KMS-11 (cell line): ENCODE data around the gene TMEM222.
A peak's percentile ranks its signal among the peaks of the same experiment; 100 is the strongest.

ENCODE experiments used
- H2AFZ ChIP-seq: fragments of 200-600 bp; sonication (generic); 2 replicates; pipeline ENCODE4 v1.6.1; 2016; ENCODE audit warnings: antibody characterized with exemption, mixed run types, low read depth
- H3K27ac ChIP-seq: fragments of 200-600 bp; sonication (generic); 2 replicates; pipeline ENCODE4 v1.6.1; 2016; ENCODE audit warnings: mild to moderate bottlenecking, mixed run types
- H3K27me3 ChIP-seq: fragments of 200-600 bp; sonication (generic); 2 replicates; pipeline ENCODE4 v1.6.1; 2017; ENCODE audit warnings: mild to moderate bottlenecking, low read depth, mixed run types, moderate library complexity; ENCODE audit not compliant: insufficient read depth
- H3K36me3 ChIP-seq: fragments of 200-600 bp; sonication (generic); 2 replicates; pipeline ENCODE4 v1.6.1; 2017; ENCODE audit warnings: mild to moderate bottlenecking, mixed run types; ENCODE audit not compliant: insufficient read depth
- H3K4me1 ChIP-seq: fragments of 200-600 bp; sonication (generic); 2 replicates; pipeline ENCODE4 v1.6.1; 2016; ENCODE audit warnings: mild to moderate bottlenecking, low read depth, mixed run types; ENCODE audit not compliant: poor library complexity, severe bottlenecking
- H3K4me2 ChIP-seq: fragments of 200-600 bp; sonication (generic); 2 replicates; pipeline ENCODE4 v1.7.0; 2016; ENCODE audit warnings: mild to moderate bottlenecking, mixed run types
- H3K4me3 ChIP-seq: fragments of 200-600 bp; sonication (generic); IDR thresholded peaks from 2 replicates; pipeline ENCODE4 v1.6.1; 2017; ENCODE audit warnings: low read depth, low read length, mixed read lengths; ENCODE audit not compliant: insufficient read depth
- H3K79me2 ChIP-seq: fragments of 200-600 bp; sonication (generic); 2 replicates; pipeline ENCODE4 v1.6.1; 2016; ENCODE audit warnings: low read depth, mixed run types; ENCODE audit not compliant: insufficient read depth
- H3K9ac ChIP-seq: fragments of 200-600 bp; sonication (generic); 2 replicates; pipeline ENCODE4 v1.6.1; 2016; ENCODE audit warnings: mild to moderate bottlenecking, mixed run types
- H4K20me1 ChIP-seq: fragments of 200-600 bp; sonication (generic); 2 replicates; pipeline ENCODE4 v1.6.1; 2016; ENCODE audit warnings: mild to moderate bottlenecking, mixed run types; ENCODE audit not compliant: insufficient read depth
- TF ChIP-seq, protein P1 (sequence below): fragments of 200-600 bp; sonication (generic); conservative IDR thresholded peaks from 2 replicates; pipeline ENCODE4 v1.6.1; 2017; ENCODE audit warnings: low read depth, mild to moderate bottlenecking, antibody characterized with exemption, low read length, moderate library complexity, mixed read lengths

The TMEM222 gene

GRCh38 chr1:27366411-27367159, 44.6 kb downstream of the TMEM222 start, which contains the start of gene MAP3K6:
TSS of gene MAP3K6 (minus strand) at chr1:27366961. CDS start at chr1:27366597, 364 bp downstream.
- peak within 1 kb of the TSS; percentile 100 for H2AFZ ChIP-seq
- H3K36me3 ChIP-seq: no peaks in the 10 kb centered on the region
- H3K27me3 ChIP-seq: no peaks in the 10 kb centered on the region
- H3K27ac ChIP-seq: no peak within 1 kb of the TSS
- H4K20me1 ChIP-seq: no peaks in the 10 kb centered on the region
- peak within 1 kb of the TSS; percentile 97 for H3K4me2 ChIP-seq
- H3K4me3 ChIP-seq: peak within 1 kb of the TSS; percentile 35
- TF ChIP-seq, protein P1, sequence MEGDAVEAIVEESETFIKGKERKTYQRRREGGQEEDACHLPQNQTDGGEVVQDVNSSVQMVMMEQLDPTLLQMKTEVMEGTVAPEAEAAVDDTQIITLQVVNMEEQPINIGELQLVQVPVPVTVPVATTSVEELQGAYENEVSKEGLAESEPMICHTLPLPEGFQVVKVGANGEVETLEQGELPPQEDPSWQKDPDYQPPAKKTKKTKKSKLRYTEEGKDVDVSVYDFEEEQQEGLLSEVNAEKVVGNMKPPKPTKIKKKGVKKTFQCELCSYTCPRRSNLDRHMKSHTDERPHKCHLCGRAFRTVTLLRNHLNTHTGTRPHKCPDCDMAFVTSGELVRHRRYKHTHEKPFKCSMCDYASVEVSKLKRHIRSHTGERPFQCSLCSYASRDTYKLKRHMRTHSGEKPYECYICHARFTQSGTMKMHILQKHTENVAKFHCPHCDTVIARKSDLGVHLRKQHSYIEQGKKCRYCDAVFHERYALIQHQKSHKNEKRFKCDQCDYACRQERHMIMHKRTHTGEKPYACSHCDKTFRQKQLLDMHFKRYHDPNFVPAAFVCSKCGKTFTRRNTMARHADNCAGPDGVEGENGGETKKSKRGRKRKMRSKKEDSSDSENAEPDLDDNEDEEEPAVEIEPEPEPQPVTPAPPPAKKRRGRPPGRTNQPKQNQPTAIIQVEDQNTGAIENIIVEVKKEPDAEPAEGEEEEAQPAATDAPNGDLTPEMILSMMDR: peak; percentile 60
- no peaks in the 10 kb centered on the region for H3K79me2 ChIP-seq
- peaks cover 17% of the 10 kb centered on the region for H3K4me1 ChIP-seq
- peak within 1 kb of the TSS; percentile 61; the same call in 1 of the 2 replicates for H3K9ac ChIP-seq

- Histone ChIP-seq H3K4me2 (peak overlapping the region; percentile 97), H3K9ac (peak overlapping the region; percentile 61; the same call in 1 of the 2 replicates), H3K27ac (no peak overlapping the region), H3K27me3 (no peaks in the 10 kb centered on the region), H3K79me2 (no peaks in the 10 kb centered on the region), H3K36me3 (no peaks in the 10 kb centered on the region), H3K4me1 (peaks cover 17% of the 10 kb centered on the region), H4K20me1 (no peaks in the 10 kb centered on the region), H3K4me3 (peak overlapping the region; percentile 35), H2AFZ (peak overlapping the region; percentile 100)
- TF ChIP-seq, protein P1: no peak
These were observed 45.2 kb downstream of the TMEM222 start for GRCh38 chr1:27367160-27367650.

- H4K20me1 ChIP-seq: no peaks in the 10 kb centered on the region
- peaks cover 17% of the 10 kb centered on the region for H3K4me1 ChIP-seq
- no peak overlapping the region for H3K4me3 ChIP-seq
- H3K36me3 ChIP-seq: no peaks in the 10 kb centered on the region
- no peak overlapping the region for H3K9ac ChIP-seq
- H3K27ac ChIP-seq: no peak overlapping the region
- no peak overlapping the region for H2AFZ ChIP-seq
- no peaks in the 10 kb centered on the region for H3K27me3 ChIP-seq
- TF ChIP-seq, protein P1: no peak
- no peak overlapping the region for H3K4me2 ChIP-seq
- H3K79me2 ChIP-seq: no peaks in the 10 kb centered on the region
These were observed 47.1 kb downstream of the TMEM222 start for GRCh38 chr1:27368869-27369582.

DNA sequence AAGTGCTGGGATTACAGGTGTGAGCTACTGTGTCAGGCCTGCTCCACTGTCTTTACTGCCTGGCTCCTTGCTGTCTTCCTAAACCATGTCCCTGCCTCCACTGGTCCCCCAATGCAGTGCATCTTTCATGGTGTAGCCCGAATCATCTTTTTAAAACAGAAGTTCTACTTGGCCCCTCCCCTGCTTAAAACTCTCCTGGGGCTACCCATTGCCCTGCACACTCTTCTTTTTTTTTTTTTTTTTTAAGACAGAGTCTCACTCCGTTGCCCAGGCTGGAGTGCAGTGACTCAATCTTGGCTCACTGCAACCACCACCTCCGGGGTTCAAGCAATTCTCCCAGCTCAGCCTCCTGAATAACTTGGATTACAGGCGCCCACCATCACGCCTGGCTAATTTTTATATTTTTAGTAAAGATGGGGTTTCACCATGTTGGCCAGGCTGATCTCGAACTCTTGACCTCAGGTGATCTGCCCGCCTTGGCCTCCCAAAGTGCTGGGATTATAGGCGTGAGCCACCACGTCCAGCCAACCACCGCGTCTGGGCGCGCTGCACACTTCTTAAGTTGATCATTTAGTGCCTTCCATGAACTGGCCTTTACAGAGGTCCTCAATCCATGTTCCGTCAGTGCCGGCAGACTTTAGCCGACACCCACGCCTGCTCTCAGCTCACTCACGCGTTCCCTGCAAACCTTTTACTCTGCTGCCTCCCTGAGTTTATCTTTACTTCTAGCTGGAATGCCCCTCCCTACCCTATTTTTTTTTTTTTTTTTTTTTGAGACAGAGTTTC, 50.3 kb downstream of the TMEM222 start:
- no peak overlapping the region for H2AFZ ChIP-seq
- H3K4me2 ChIP-seq: no peak overlapping the region
- no peak overlapping the region for H3K4me3 ChIP-seq
- no peaks in the 10 kb centered on the region for H3K79me2 ChIP-seq
- peaks cover 5% of the 10 kb centered on the region for H3K4me1 ChIP-seq
- H3K27me3 ChIP-seq: no peaks in the 10 kb centered on the region
- H3K9ac ChIP-seq: no peak overlapping the region
- H3K27ac ChIP-seq: no peak overlapping the region
- TF ChIP-seq, protein P1: no peak
- no peaks in the 10 kb centered on the region for H4K20me1 ChIP-seq
- no peaks in the 10 kb centered on the region for H3K36me3 ChIP-seq
